Measurements from ENCODE around the gene RUVBL1. TPM values are rescaled to one million over a fixed set of nuclear protein-coding genes. Genes with fewer than 3 reads are reported as not detected.
A peak's percentile ranks its signal among the peaks of the same experiment; 100 is the strongest.

RUVBL1 gene
- total RNA-seq, 2 donors from 2014 or later: 81.2 to 91.1 TPM

- TF ChIP-seq CTCF (conservative IDR thresholded peaks at IDR 0.05): no peak
- H3K4me1 ChIP-seq (ENCODE audit: control insufficient read depth, insufficient read depth, low read length): peaks cover 3% of the 10 kb centered on the region
- peaks cover 27% of the 10 kb centered on the region for H3K36me3 Mint-ChIP-seq (ENCODE audit: low read depth)
- H3K9ac ChIP-seq (ENCODE audit: extremely low read depth, low read length, poor library complexity, severe bottlenecking): peak overlapping the region; percentile 28
- H3K27ac Mint-ChIP-seq: peak overlapping the region; percentile 70
- no peaks in the 10 kb centered on the region for H3K9me3 Mint-ChIP-seq
- peaks cover 14% of the 10 kb centered on the region for H3K27me3 Mint-ChIP-seq (ENCODE audit: insufficient read depth)
- no peaks in the 10 kb centered on the region for H3K27me3 ChIP-seq (ENCODE audit: control insufficient read depth, insufficient read depth, low read length, poor library complexity, severe bottlenecking)
- peak overlapping the region; percentile 79 for H3K4me3 ChIP-seq (ENCODE audit: low read length)
- peaks cover 39% of the 10 kb centered on the region for H3K36me3 ChIP-seq (ENCODE audit: control insufficient read depth, insufficient read depth, low read length)
- 19 to 27% methylated on average over 7 of the region's 7 CpGs for WGBS, 2 experiments (ENCODE audit: insufficient coverage in 1 of 2, insufficient read length in 1 of 2)
- H3K4me1 Mint-ChIP-seq: peaks cover 5% of the 10 kb centered on the region
- no peak overlapping the region for H3K27ac ChIP-seq (ENCODE audit: low read depth, low read length)
- peak overlapping the region; percentile 58 for H3K4me3 Mint-ChIP-seq
- no peak for DNase-seq
- no peaks in the 10 kb centered on the region for H3K9me3 ChIP-seq (ENCODE audit: control insufficient read depth, low read length)
Measured at GRCh38 chr3:128074851-128075521, 48.6 kb downstream of the RUVBL1 start.

- Histone ChIP-seq H3K4me3 (ENCODE audit: low read length) (no peak overlapping the region), H3K27ac (ENCODE audit: low read depth, low read length) (no peak overlapping the region), H3K27me3 (ENCODE audit: control insufficient read depth, insufficient read depth, low read length, poor library complexity, severe bottlenecking) (no peaks in the 10 kb centered on the region), H3K4me1 (ENCODE audit: control insufficient read depth, insufficient read depth, low read length) (peaks cover 3% of the 10 kb centered on the region), H3K9me3 (ENCODE audit: control insufficient read depth, low read length) (no peaks in the 10 kb centered on the region), H3K9ac (ENCODE audit: extremely low read depth, low read length, poor library complexity, severe bottlenecking) (no peak overlapping the region), H3K36me3 (ENCODE audit: control insufficient read depth, insufficient read depth, low read length) (peaks cover 49% of the 10 kb centered on the region)
- no peaks in the 10 kb centered on the region for H3K9me3 Mint-ChIP-seq
- H3K36me3 Mint-ChIP-seq (ENCODE audit: low read depth): peaks cover 30% of the 10 kb centered on the region
- peaks cover 5% of the 10 kb centered on the region for H3K4me1 Mint-ChIP-seq
- no peak for DNase-seq
- no peak overlapping the region for H3K27ac Mint-ChIP-seq
- no peak for TF ChIP-seq CTCF (conservative IDR thresholded peaks at IDR 0.05)
- peaks cover 14% of the 10 kb centered on the region for H3K27me3 Mint-ChIP-seq (ENCODE audit: insufficient read depth)
- no peak overlapping the region for H3K4me3 Mint-ChIP-seq
- WGBS, 2 experiments (ENCODE audit: insufficient coverage in 1 of 2, insufficient read length in 1 of 2): 98% methylated on average over 2 of the region's 2 CpGs; no CpG with 5 or more reads in 1 of the 2 experiments
Measured at GRCh38 chr3:128073807-128074206, 49.8 kb downstream of the RUVBL1 start.

- Histone ChIP-seq H3K27ac (ENCODE audit: low read depth, low read length) (no peak overlapping the region), H3K27me3 (ENCODE audit: control insufficient read depth, insufficient read depth, low read length, poor library complexity, severe bottlenecking) (no peaks in the 10 kb centered on the region), H3K4me1 (ENCODE audit: control insufficient read depth, insufficient read depth, low read length) (peaks cover 3% of the 10 kb centered on the region), H3K36me3 (ENCODE audit: control insufficient read depth, insufficient read depth, low read length) (peaks cover 52% of the 10 kb centered on the region), H3K9ac (ENCODE audit: extremely low read depth, low read length, poor library complexity, severe bottlenecking) (no peak overlapping the region), H3K9me3 (ENCODE audit: control insufficient read depth, low read length) (no peaks in the 10 kb centered on the region), H3K4me3 (ENCODE audit: low read length) (no peak overlapping the region)
- Mint-ChIP-seq H3K9me3 (no peaks in the 10 kb centered on the region), H3K4me1 (peaks cover 5% of the 10 kb centered on the region), H3K36me3 (ENCODE audit: low read depth) (peaks cover 34% of the 10 kb centered on the region), H3K4me3 (no peak overlapping the region), H3K27me3 (ENCODE audit: insufficient read depth) (peaks cover 13% of the 10 kb centered on the region), H3K27ac (no peak overlapping the region)
- no peak for TF ChIP-seq CTCF (conservative IDR thresholded peaks at IDR 0.05)
- WGBS, 2 experiments (ENCODE audit: insufficient coverage in 1 of 2, insufficient read length in 1 of 2): 90 to 94% methylated on average over 2 to 6 of the region's 6 CpGs
- DNase-seq: peak; percentile 43
Measured at GRCh38 chr3:128073185-128073725, 50.4 kb downstream of the RUVBL1 start.

Data from endodermal cell (in vitro differentiated cells).